HEK293 (cell line): ENCODE measurements around the gene HPSE.

Source experiments
- CTCF ChIA-PET: fragments of 350-600 bp; formaldehyde crosslinking; extraction: SDS; loops from one replicate; lab custom pipeline; 2021; ENCODE audit warnings: antibody characterized with exemption; lab: Yijun Ruan, JAX
- POLR2A ChIA-PET: fragments of 300-600 bp; formaldehyde crosslinking; extraction: SDS; loops from one replicate; lab custom pipeline; 2020; ENCODE audit warnings: antibody characterized with exemption, inconsistent platforms; lab: Yijun Ruan, JAX
- H3K27ac ChIP-seq: fragments of 200-500 bp; sonication (Bioruptor generic); 2 replicates; pipeline ENCODE4 v1.5.1; 2014; ENCODE audit warnings: low read depth, low read length, control low read depth, inconsistent platforms; ENCODE audit errors: extremely low read depth
- H3K36me3 ChIP-seq, 2 experiments: fragments of 200-500 bp in 1 of 2; sonication (Bioruptor generic) in 1 of 2; 1 replicate in 1 of 2; 2 replicates in 1 of 2; pipeline ENCODE4 v1.5.1; 2014 to 2017; ENCODE audit warnings: inconsistent platforms in 2 of 2, low read length in 2 of 2; ENCODE audit not compliant: control insufficient read depth in 2 of 2, insufficient read depth in 1 of 2
- H3K4me1 ChIP-seq: fragments of 200-500 bp; sonication (Bioruptor generic); 2 replicates; pipeline ENCODE4 v1.5.1; 2014; ENCODE audit warnings: mild to moderate bottlenecking, low read length, inconsistent platforms; ENCODE audit not compliant: control insufficient read depth, insufficient read depth
- H3K4me3 ChIP-seq: 2 replicates; pipeline ENCODE4 v1.5.1; 2011; ENCODE audit warnings: low read depth, mild to moderate bottlenecking, control low read depth, low read length, moderate library complexity
- H3K9me3 ChIP-seq: fragments of 200-500 bp; sonication (Bioruptor generic); 2 replicates; pipeline ENCODE4 v1.5.1; 2014; ENCODE audit warnings: low read depth, low read length, inconsistent platforms; ENCODE audit not compliant: control insufficient read depth, insufficient read depth
- GLI4 ChIP-seq: fragments of 450-650 bp; formaldehyde crosslinking; IDR thresholded peaks from 2 replicates; pipeline ENCODE4 v1.5.1; 2016; ENCODE audit warnings: missing biosample characterization, missing genetic modification characterization
- MYNN ChIP-seq: fragments of 450-650 bp; formaldehyde crosslinking; IDR thresholded peaks from 2 replicates; pipeline ENCODE4 v1.5.1; 2016; ENCODE audit warnings: missing biosample characterization, missing genetic modification characterization, borderline replicate concordance
- SCRT1 ChIP-seq: fragments of 450-650 bp; formaldehyde crosslinking; IDR thresholded peaks from 2 replicates; pipeline ENCODE4 v1.5.1; 2016; ENCODE audit warnings: missing biosample characterization, missing genetic modification characterization, borderline replicate concordance
- SP3 ChIP-seq: fragments of 450-650 bp; formaldehyde crosslinking; IDR thresholded peaks from 2 replicates; pipeline ENCODE4 v1.5.1; 2016; ENCODE audit warnings: missing biosample characterization, missing genetic modification characterization
- ZBTB17 ChIP-seq: fragments of 450-650 bp; formaldehyde crosslinking; IDR thresholded peaks from 2 replicates; pipeline ENCODE4 v1.5.1; 2016; ENCODE audit warnings: missing biosample characterization, missing genetic modification characterization
- ZBTB20 ChIP-seq: fragments of 450-650 bp; formaldehyde crosslinking; IDR thresholded peaks from 2 replicates; pipeline ENCODE4 v1.5.1; 2016; ENCODE audit warnings: missing biosample characterization, missing genetic modification characterization
- ZNF132 ChIP-seq: fragments of 450-650 bp; formaldehyde crosslinking; IDR thresholded peaks from 2 replicates; pipeline ENCODE4 v1.5.1; 2017; ENCODE audit warnings: missing biosample characterization, missing genetic modification characterization, borderline replicate concordance
- ZNF155 ChIP-seq: fragments of 450-650 bp; formaldehyde crosslinking; IDR thresholded peaks from 2 replicates; pipeline ENCODE4 v1.5.1; 2016; ENCODE audit warnings: missing biosample characterization, missing genetic modification characterization
- ZNF175 ChIP-seq: fragments of 450-650 bp; formaldehyde crosslinking; IDR thresholded peaks from 2 replicates; pipeline ENCODE4 v1.5.1; 2016; ENCODE audit warnings: missing biosample characterization, missing genetic modification characterization
- ZNF239 ChIP-seq: fragments of 450-650 bp; formaldehyde crosslinking; IDR thresholded peaks from 2 replicates; pipeline ENCODE4 v1.5.1; 2016; ENCODE audit warnings: missing biosample characterization, missing genetic modification characterization
- ZNF558 ChIP-seq: fragments of 450-650 bp; formaldehyde crosslinking; IDR thresholded peaks from 2 replicates; pipeline ENCODE4 v1.5.1; 2016; ENCODE audit warnings: missing biosample characterization, missing genetic modification characterization
- ZNF654 ChIP-seq: fragments of 450-650 bp; formaldehyde crosslinking; IDR thresholded peaks from 2 replicates; pipeline ENCODE4 v1.5.1; 2016; ENCODE audit warnings: low read depth, missing biosample characterization, missing genetic modification characterization
- ZNF660 ChIP-seq: fragments of 450-650 bp; IDR thresholded peaks from 2 replicates; pipeline ENCODE4 v1.5.1; 2018; ENCODE audit warnings: missing biosample characterization, mild to moderate bottlenecking, missing genetic modification characterization
- ZNF785 ChIP-seq: fragments of 450-650 bp; formaldehyde crosslinking; IDR thresholded peaks from 2 replicates; pipeline ENCODE4 v1.5.1; 2016; ENCODE audit warnings: missing biosample characterization, missing genetic modification characterization
- TF ChIP-seq, protein P1 (sequence below): fragments of 450-650 bp; formaldehyde crosslinking; IDR thresholded peaks from 2 replicates; pipeline ENCODE4 v1.5.1; 2016; ENCODE audit warnings: missing biosample characterization, missing genetic modification characterization
- TF ChIP-seq, protein P2 (sequence below): fragments of 450-650 bp; formaldehyde crosslinking; IDR thresholded peaks from 2 replicates; pipeline ENCODE4 v1.5.1; 2016; ENCODE audit warnings: missing biosample characterization, missing genetic modification characterization
- TF ChIP-seq, protein P3 (sequence below): fragments of 450-650 bp; formaldehyde crosslinking; IDR thresholded peaks from 2 replicates; pipeline ENCODE4 v1.5.1; 2016; ENCODE audit warnings: missing biosample characterization, missing genetic modification characterization
- TF ChIP-seq, protein P4 (sequence below): fragments of 450-650 bp; formaldehyde crosslinking; IDR thresholded peaks from 2 replicates; pipeline ENCODE4 v1.5.1; 2017; ENCODE audit warnings: missing biosample characterization, mild to moderate bottlenecking, missing genetic modification characterization, moderate library complexity
- TF ChIP-seq, protein P5 (sequence below): fragments of 450-650 bp; formaldehyde crosslinking; conservative IDR thresholded peaks from 2 replicates; pipeline ENCODE4 v1.5.1; 2016; ENCODE audit warnings: low read depth, missing biosample characterization, missing genetic modification characterization
- TF ChIP-seq, protein P6 (sequence below): fragments of 450-650 bp; formaldehyde crosslinking; IDR thresholded peaks from 2 replicates; pipeline ENCODE4 v1.5.1; 2016; ENCODE audit warnings: missing biosample characterization, missing genetic modification characterization

The HPSE gene

DNA sequence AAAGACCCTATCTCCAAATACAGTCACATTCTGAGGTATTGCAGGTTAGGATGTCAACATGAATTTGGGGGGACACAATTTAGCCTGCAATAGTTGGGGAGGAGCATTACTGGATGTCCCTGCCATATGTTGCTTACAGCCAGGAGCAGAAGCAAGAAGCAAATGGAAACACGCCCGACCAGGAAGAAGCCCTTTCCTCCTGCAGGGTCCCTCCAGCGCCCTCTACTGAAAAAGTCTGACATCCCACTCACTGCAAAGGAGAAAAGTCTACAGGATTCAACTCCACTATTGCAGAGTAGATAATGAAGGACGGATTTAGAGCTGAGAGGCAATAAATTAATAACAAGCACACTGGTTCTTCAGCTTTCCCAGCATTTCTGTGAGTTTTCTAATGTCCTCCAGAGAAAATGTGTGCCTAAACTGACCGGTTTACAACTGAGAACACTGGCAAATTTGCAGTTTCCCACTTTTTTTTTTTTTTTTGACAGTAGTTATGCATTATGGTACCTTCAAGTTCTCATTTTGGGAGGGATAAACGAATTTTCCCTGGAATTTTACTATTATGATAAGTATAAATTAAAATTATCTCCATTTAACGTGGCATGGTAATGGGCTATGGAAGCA, 81.8 kb downstream of the HPSE start:
- no peaks in the 10 kb centered on the region for H3K9me3 ChIP-seq
- H3K27ac ChIP-seq, result no peak overlapping the region
- CTCF ChIA-PET, result interaction anchor here (0.6 to 1.5 kb wide), 9 partner anchors 17 to 320 kb away, joined by 3 to 6 read pairs (median 4); partner anchors contain the start of gene COPS4
- no peaks in the 10 kb centered on the region for H3K36me3 ChIP-seq
- no peaks in the 10 kb centered on the region for H3K4me1 ChIP-seq
- peak; percentile 54 for TF ChIP-seq ZNF654 (tag by site-specific recombination)
- TF ChIP-seq ZNF558 (tag by site-specific recombination), result no peak
- no peak for TF ChIP-seq ZNF175 (tag by site-specific recombination)
- no peak for TF ChIP-seq SP3 (tag by site-specific recombination)
- peak; percentile 35; the same call in 1 of the 2 replicates for TF ChIP-seq ZBTB17 (tag by site-specific recombination)
- TF ChIP-seq ZNF660 (tag by site-specific recombination), result 0 out of 2 replicates have a peak, but pooled peaks have one; percentile 19
- TF ChIP-seq, protein P1, sequence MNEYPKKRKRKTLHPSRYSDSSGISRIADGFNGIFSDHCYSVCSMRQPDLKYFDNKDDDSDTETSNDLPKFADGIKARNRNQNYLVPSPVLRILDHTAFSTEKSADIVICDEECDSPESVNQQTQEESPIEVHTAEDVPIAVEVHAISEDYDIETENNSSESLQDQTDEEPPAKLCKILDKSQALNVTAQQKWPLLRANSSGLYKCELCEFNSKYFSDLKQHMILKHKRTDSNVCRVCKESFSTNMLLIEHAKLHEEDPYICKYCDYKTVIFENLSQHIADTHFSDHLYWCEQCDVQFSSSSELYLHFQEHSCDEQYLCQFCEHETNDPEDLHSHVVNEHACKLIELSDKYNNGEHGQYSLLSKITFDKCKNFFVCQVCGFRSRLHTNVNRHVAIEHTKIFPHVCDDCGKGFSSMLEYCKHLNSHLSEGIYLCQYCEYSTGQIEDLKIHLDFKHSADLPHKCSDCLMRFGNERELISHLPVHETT (tag by site-specific recombination), result no peak
- TF ChIP-seq, protein P2, sequence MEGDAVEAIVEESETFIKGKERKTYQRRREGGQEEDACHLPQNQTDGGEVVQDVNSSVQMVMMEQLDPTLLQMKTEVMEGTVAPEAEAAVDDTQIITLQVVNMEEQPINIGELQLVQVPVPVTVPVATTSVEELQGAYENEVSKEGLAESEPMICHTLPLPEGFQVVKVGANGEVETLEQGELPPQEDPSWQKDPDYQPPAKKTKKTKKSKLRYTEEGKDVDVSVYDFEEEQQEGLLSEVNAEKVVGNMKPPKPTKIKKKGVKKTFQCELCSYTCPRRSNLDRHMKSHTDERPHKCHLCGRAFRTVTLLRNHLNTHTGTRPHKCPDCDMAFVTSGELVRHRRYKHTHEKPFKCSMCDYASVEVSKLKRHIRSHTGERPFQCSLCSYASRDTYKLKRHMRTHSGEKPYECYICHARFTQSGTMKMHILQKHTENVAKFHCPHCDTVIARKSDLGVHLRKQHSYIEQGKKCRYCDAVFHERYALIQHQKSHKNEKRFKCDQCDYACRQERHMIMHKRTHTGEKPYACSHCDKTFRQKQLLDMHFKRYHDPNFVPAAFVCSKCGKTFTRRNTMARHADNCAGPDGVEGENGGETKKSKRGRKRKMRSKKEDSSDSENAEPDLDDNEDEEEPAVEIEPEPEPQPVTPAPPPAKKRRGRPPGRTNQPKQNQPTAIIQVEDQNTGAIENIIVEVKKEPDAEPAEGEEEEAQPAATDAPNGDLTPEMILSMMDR (tag by site-specific recombination), result peak; percentile 48; the same call in 1 of the 2 replicates
- TF ChIP-seq, protein P3, sequence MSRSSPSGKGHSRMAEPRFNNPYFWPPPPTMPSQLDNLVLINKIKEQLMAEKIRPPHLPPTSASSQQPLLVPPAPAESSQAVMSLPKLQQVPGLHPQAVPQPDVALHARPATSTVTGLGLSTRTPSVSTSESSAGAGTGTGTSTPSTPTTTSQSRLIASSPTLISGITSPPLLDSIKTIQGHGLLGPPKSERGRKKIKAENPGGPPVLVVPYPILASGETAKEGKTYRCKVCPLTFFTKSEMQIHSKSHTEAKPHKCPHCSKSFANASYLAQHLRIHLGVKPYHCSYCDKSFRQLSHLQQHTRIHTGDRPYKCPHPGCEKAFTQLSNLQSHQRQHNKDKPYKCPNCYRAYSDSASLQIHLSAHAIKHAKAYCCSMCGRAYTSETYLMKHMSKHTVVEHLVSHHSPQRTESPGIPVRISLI (tag by site-specific recombination), result no peak
- POLR2A ChIA-PET, result no interaction called here
- no peak overlapping the region for H3K4me3 ChIP-seq

DNA sequence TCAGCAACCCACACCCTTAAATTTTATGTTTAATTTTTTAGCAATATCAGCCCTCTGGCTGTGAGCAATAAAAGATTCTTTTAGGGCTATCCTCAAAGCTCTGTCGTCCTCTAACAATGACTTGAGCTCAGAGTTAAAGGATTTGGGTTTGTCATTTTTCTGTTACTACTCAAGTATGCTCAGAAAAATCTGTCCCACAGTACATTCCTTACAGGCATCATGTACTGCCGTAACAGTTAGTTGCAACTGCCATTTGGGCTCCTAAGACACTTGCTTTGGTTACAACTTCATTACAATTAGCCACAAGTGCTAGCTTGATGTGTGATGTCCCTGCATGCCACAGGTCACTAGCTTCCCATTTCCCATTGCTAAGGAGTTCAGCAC, 83.2 kb downstream of the HPSE start:
- Histone ChIP-seq H3K4me3 (no peak overlapping the region), H3K36me3 (no peaks in the 10 kb centered on the region), H3K27ac (no peak overlapping the region), H3K4me1 (no peaks in the 10 kb centered on the region), H3K9me3 (no peaks in the 10 kb centered on the region)
- POLR2A ChIA-PET, result interaction anchor here (1.7 kb wide), 1 partner anchor 33 kb away, joined by 4 read pairs; the partner anchor contains the start of gene COQ2
- CTCF ChIA-PET, result interaction anchor here (0.6 to 1.1 kb wide), 4 partner anchors 11 to 236 kb away, joined by 3 to 5 read pairs (median 3); no protein-coding TSS in a partner anchor
- TF ChIP-seq ZBTB20 (tag by site-specific recombination), result no peak
- no peak for TF ChIP-seq SCRT1 (tag by site-specific recombination)
- no peak for TF ChIP-seq ZNF785 (tag by site-specific recombination)
- no peak for TF ChIP-seq GLI4
- no peak for TF ChIP-seq ZNF132 (tag by site-specific recombination)
- TF ChIP-seq, protein P4, sequence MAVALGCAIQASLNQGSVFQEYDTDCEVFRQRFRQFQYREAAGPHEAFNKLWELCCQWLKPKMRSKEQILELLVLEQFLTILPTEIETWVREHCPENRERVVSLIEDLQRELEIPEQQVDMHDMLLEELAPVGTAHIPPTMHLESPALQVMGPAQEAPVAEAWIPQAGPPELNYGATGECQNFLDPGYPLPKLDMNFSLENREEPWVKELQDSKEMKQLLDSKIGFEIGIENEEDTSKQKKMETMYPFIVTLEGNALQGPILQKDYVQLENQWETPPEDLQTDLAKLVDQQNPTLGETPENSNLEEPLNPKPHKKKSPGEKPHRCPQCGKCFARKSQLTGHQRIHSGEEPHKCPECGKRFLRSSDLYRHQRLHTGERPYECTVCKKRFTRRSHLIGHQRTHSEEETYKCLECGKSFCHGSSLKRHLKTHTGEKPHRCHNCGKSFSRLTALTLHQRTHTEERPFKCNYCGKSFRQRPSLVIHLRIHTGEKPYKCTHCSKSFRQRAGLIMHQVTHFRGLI (tag by site-specific recombination), result no peak
- TF ChIP-seq, protein P5, sequence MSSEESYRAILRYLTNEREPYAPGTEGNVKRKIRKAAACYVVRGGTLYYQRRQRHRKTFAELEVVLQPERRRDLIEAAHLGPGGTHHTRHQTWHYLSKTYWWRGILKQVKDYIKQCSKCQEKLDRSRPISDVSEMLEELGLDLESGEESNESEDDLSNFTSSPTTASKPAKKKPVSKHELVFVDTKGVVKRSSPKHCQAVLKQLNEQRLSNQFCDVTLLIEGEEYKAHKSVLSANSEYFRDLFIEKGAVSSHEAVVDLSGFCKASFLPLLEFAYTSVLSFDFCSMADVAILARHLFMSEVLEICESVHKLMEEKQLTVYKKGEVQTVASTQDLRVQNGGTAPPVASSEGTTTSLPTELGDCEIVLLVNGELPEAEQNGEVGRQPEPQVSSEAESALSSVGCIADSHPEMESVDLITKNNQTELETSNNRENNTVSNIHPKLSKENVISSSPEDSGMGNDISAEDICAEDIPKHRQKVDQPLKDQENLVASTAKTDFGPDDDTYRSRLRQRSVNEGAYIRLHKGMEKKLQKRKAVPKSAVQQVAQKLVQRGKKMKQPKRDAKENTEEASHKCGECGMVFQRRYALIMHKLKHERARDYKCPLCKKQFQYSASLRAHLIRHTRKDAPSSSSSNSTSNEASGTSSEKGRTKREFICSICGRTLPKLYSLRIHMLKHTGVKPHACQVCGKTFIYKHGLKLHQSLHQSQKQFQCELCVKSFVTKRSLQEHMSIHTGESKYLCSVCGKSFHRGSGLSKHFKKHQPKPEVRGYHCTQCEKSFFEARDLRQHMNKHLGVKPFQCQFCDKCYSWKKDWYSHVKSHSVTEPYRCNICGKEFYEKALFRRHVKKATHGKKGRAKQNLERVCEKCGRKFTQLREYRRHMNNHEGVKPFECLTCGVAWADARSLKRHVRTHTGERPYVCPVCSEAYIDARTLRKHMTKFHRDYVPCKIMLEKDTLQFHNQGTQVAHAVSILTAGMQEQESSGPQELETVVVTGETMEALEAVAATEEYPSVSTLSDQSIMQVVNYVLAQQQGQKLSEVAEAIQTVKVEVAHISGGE (tag by site-specific recombination), result no peak
- TF ChIP-seq SP3 (tag by site-specific recombination), result no peak
- TF ChIP-seq, protein P6, sequence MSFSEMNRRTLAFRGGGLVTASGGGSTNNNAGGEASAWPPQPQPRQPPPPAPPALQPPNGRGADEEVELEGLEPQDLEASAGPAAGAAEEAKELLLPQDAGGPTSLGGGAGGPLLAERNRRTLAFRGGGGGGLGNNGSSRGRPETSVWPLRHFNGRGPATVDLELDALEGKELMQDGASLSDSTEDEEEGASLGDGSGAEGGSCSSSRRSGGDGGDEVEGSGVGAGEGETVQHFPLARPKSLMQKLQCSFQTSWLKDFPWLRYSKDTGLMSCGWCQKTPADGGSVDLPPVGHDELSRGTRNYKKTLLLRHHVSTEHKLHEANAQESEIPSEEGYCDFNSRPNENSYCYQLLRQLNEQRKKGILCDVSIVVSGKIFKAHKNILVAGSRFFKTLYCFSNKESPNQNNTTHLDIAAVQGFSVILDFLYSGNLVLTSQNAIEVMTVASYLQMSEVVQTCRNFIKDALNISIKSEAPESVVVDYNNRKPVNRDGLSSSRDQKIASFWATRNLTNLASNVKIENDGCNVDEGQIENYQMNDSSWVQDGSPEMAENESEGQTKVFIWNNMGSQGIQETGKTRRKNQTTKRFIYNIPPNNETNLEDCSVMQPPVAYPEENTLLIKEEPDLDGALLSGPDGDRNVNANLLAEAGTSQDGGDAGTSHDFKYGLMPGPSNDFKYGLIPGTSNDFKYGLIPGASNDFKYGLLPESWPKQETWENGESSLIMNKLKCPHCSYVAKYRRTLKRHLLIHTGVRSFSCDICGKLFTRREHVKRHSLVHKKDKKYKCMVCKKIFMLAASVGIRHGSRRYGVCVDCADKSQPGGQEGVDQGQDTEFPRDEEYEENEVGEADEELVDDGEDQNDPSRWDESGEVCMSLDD (tag by site-specific recombination), result no peak
- no peak for TF ChIP-seq ZNF155 (tag by site-specific recombination)
- no peak for TF ChIP-seq MYNN (tag by site-specific recombination)
- TF ChIP-seq ZNF239 (tag by site-specific recombination), result no peak
